Mesenchymal stem cell (in vitro differentiated cells and primary cell): Measurements from ENCODE around the gene SLC1A2.
A peak's percentile ranks its signal among the peaks of the same experiment; 100 is the strongest.

ENCODE experiments used
- DNase-seq: peaks from one replicate; pipeline ENCODE4 v3.0.0-alpha.2; 2013
- H2AFZ ChIP-seq: one replicate; pipeline ENCODE4 v1.6.1; 2013; ENCODE audit warnings: low read depth, mild to moderate bottlenecking, control low read depth, inconsistent platforms, low read length, moderate library complexity
- H2AK5ac ChIP-seq: 2 replicates; pipeline ENCODE4 v1.6.1; 2013; ENCODE audit warnings: low read length, moderate library complexity, mild to moderate bottlenecking, inconsistent platforms; ENCODE audit not compliant: severe bottlenecking
- H2BK120ac ChIP-seq: one replicate; pipeline ENCODE4 v1.6.1; 2013; ENCODE audit warnings: low read depth, mild to moderate bottlenecking, inconsistent platforms, low read length, moderate library complexity
- H2BK12ac ChIP-seq, 2 experiments: one replicate each; pipeline ENCODE4 v1.6.1; 2013; ENCODE audit warnings: inconsistent platforms in 2 of 2, low read length in 2 of 2, mild to moderate bottlenecking in 2 of 2, moderate library complexity in 2 of 2, control low read depth in 1 of 2
- H2BK15ac ChIP-seq: one replicate; pipeline ENCODE4 v1.6.1; 2013; ENCODE audit warnings: mild to moderate bottlenecking, low read depth, inconsistent platforms; ENCODE audit not compliant: poor library complexity, severe bottlenecking
- H2BK5ac ChIP-seq: 2 replicates; pipeline ENCODE4 v1.6.1; 2013; ENCODE audit warnings: low read depth, mild to moderate bottlenecking, low read length, control low read depth, inconsistent platforms; ENCODE audit not compliant: poor library complexity, severe bottlenecking
- H3K14ac ChIP-seq, 2 experiments: one replicate each; pipeline ENCODE4 v1.6.1; 2013; ENCODE audit warnings: inconsistent platforms in 2 of 2, low read length in 2 of 2, control low read depth in 1 of 2, mild to moderate bottlenecking in 1 of 2, moderate library complexity in 1 of 2
- H3K18ac ChIP-seq, 2 experiments: one replicate each; pipeline ENCODE4 v1.6.1; 2013; ENCODE audit warnings: inconsistent platforms in 2 of 2, low read length in 2 of 2, control low read depth in 1 of 2, low read depth in 1 of 2, mild to moderate bottlenecking in 1 of 2
- H3K23ac ChIP-seq, 2 experiments: one replicate each; pipeline ENCODE4 v1.6.1; 2013; ENCODE audit warnings: inconsistent platforms in 2 of 2, low read length in 2 of 2, mild to moderate bottlenecking in 2 of 2, moderate library complexity in 2 of 2, control low read depth in 1 of 2
- H3K27ac ChIP-seq: 2 replicates; pipeline ENCODE4 v1.5.1; 2013; ENCODE audit warnings: mild to moderate bottlenecking, moderate library complexity, low read length, control low read depth, inconsistent platforms; ENCODE audit not compliant: poor library complexity, severe bottlenecking
- H3K27me3 ChIP-seq, 2 experiments: 2 replicates each; pipeline versions ENCODE4 v1.6.1 to v1.7.0; 2013; ENCODE audit warnings: low read length in 2 of 2, mild to moderate bottlenecking in 2 of 2, moderate library complexity in 2 of 2, control low read depth in 1 of 2, inconsistent platforms in 1 of 2; ENCODE audit not compliant: control insufficient read depth in 1 of 2, insufficient read depth in 1 of 2
- H3K36me3 ChIP-seq, 2 experiments: 2 replicates each; pipeline versions ENCODE4 v1.6.1 to v1.7.0; 2013; ENCODE audit warnings: low read length in 2 of 2, control low read depth in 1 of 2, inconsistent platforms in 1 of 2, low read depth in 1 of 2, mild to moderate bottlenecking in 1 of 2; ENCODE audit not compliant: insufficient read depth in 2 of 2, control insufficient read depth in 1 of 2
- H3K4ac ChIP-seq, 2 experiments: one replicate each; pipeline ENCODE4 v1.6.1; 2013; ENCODE audit warnings: inconsistent platforms in 2 of 2, low read length in 2 of 2, mild to moderate bottlenecking in 2 of 2, moderate library complexity in 2 of 2, control low read depth in 1 of 2, low read depth in 1 of 2
- H3K4me1 ChIP-seq: 2 replicates; pipeline ENCODE4 v1.6.1; 2013; ENCODE audit warnings: low read depth, low read length, control low read depth; ENCODE audit not compliant: control insufficient read depth, insufficient read depth
- H3K4me2 ChIP-seq: 2 replicates; pipeline ENCODE4 v1.6.1; 2013; ENCODE audit warnings: low read length, mild to moderate bottlenecking, inconsistent platforms; ENCODE audit not compliant: poor library complexity, severe bottlenecking
- H3K4me3 ChIP-seq, 2 experiments: 2 replicates each; pipeline versions ENCODE4 v1.5.1 to v1.7.0; 2013; ENCODE audit warnings: low read length in 2 of 2, mild to moderate bottlenecking in 2 of 2, control low read depth in 1 of 2, low read depth in 1 of 2; ENCODE audit not compliant: insufficient read depth in 1 of 2
- H3K79me1 ChIP-seq: replicated peaks from 2 replicates; pipeline ENCODE4 v1.6.1; 2013; ENCODE audit warnings: mild to moderate bottlenecking, control low read depth, low read length, inconsistent platforms; ENCODE audit not compliant: poor library complexity, severe bottlenecking
- H3K9ac ChIP-seq: 2 replicates; pipeline ENCODE4 v1.7.0; 2013; ENCODE audit warnings: mild to moderate bottlenecking, low read length, moderate library complexity
- H3K9me3 ChIP-seq: 2 replicates; pipeline ENCODE4 v1.7.0; 2013; ENCODE audit warnings: mild to moderate bottlenecking, low read length; ENCODE audit not compliant: control insufficient read depth
- H4K8ac ChIP-seq: one replicate; pipeline ENCODE4 v1.6.1; 2013; ENCODE audit warnings: inconsistent platforms, mild to moderate bottlenecking, low read length, moderate library complexity
- H4K91ac ChIP-seq: one replicate; pipeline ENCODE4 v1.6.1; 2013; ENCODE audit warnings: mild to moderate bottlenecking, low read length, inconsistent platforms
- WGBS: methylation state at CpG from one replicate; pipeline ENCODE4 v1.1.7; 2013; ENCODE audit warnings: mixed read lengths; 5-methylcytosine and 5-hydroxymethylcytosine counted together

Gene SLC1A2

GRCh38 chr11:35282221-35282882 lies 137.0 kb downstream of the SLC1A2 start:
- Histone ChIP-seq H3K79me1 (no peaks in the 10 kb centered on the region), H3K4me3 (no peak overlapping the region), H3K36me3 (peaks cover 0 to 60% of the 10 kb centered on the region in 2 experiments), H3K14ac (peak overlapping the region in 1 of 2 experiments; percentile 32), H2AK5ac (no peak overlapping the region), H4K8ac (no peak overlapping the region), H4K91ac (no peak overlapping the region), H3K9me3 (no peaks in the 10 kb centered on the region), H2BK120ac (no peak overlapping the region), H2BK15ac (no peak overlapping the region), H3K9ac (peak overlapping the region; percentile 72), H3K18ac (peak overlapping the region in 1 of 2 experiments; percentile 76), H3K23ac (no peak overlapping the region), H2BK12ac (peak overlapping the region in 1 of 2 experiments; percentile 42), H2AFZ (no peak overlapping the region), H3K27me3 (no peaks in the 10 kb centered on the region), H3K4me2 (no peak overlapping the region), H2BK5ac (peak overlapping the region; percentile 5), H3K27ac (peak overlapping the region; percentile 24), H3K4ac (peak overlapping the region in 1 of 2 experiments; percentile 71), H3K4me1 (peaks cover 6% of the 10 kb centered on the region)
- DNase-seq: peak; percentile 94
- WGBS: 50% methylated on average over 1 of the region's 2 CpGs

GRCh38 chr11:35281169-35281688 lies 138.1 kb downstream of the SLC1A2 start:
- Histone ChIP-seq H3K27me3 (no peaks in the 10 kb centered on the region), H3K4me1 (peaks cover 6% of the 10 kb centered on the region), H2AK5ac (no peak overlapping the region), H3K9ac (peak overlapping the region; percentile 72), H3K4ac (no peak overlapping the region), H3K36me3 (peaks cover 0 to 56% of the 10 kb centered on the region in 2 experiments), H2BK12ac (no peak overlapping the region), H3K14ac (no peak overlapping the region), H2BK5ac (no peak overlapping the region), H3K4me3 (no peak overlapping the region), H3K79me1 (no peaks in the 10 kb centered on the region), H3K27ac (no peak overlapping the region), H3K23ac (no peak overlapping the region), H3K4me2 (no peak overlapping the region), H2BK15ac (no peak overlapping the region), H4K91ac (no peak overlapping the region), H3K18ac (no peak overlapping the region), H2AFZ (no peak overlapping the region), H4K8ac (no peak overlapping the region), H3K9me3 (no peaks in the 10 kb centered on the region), H2BK120ac (no peak overlapping the region)
- DNase-seq: no peak
- WGBS: 94% methylated on average over 5 of the region's 5 CpGs

GRCh38 chr11:35280727-35281126 lies 138.6 kb downstream of the SLC1A2 start:
- Histone ChIP-seq H3K27ac (no peak overlapping the region), H2BK12ac (no peak overlapping the region), H3K9me3 (no peaks in the 10 kb centered on the region), H3K18ac (no peak overlapping the region), H4K91ac (no peak overlapping the region), H3K23ac (no peak overlapping the region), H3K4me2 (no peak overlapping the region), H3K4ac (no peak overlapping the region), H3K79me1 (no peaks in the 10 kb centered on the region), H3K27me3 (no peaks in the 10 kb centered on the region), H3K14ac (no peak overlapping the region), H2AFZ (no peak overlapping the region), H3K36me3 (peaks cover 0 to 51% of the 10 kb centered on the region in 2 experiments), H3K4me3 (no peak overlapping the region), H2BK120ac (no peak overlapping the region), H2BK15ac (no peak overlapping the region), H2AK5ac (no peak overlapping the region), H3K9ac (peak overlapping the region; percentile 72), H2BK5ac (no peak overlapping the region), H3K4me1 (peaks cover 6% of the 10 kb centered on the region), H4K8ac (no peak overlapping the region)
- WGBS: no CpG with 5 or more reads among the region's 7 CpGs
- DNase-seq: no peak

GRCh38 chr11:35277827-35278226 lies 141.5 kb downstream of the SLC1A2 start:
- Histone ChIP-seq H3K79me1 (no peaks in the 10 kb centered on the region), H2BK15ac (no peak overlapping the region), H2AK5ac (no peak overlapping the region), H3K14ac (no peak overlapping the region), H3K4me1 (peaks cover 4% of the 10 kb centered on the region), H3K4me2 (no peak overlapping the region), H3K4me3 (no peak overlapping the region), H3K27me3 (no peaks in the 10 kb centered on the region), H2BK5ac (no peak overlapping the region), H3K9ac (no peak overlapping the region), H3K9me3 (no peaks in the 10 kb centered on the region), H2BK12ac (no peak overlapping the region), H2AFZ (no peak overlapping the region), H3K4ac (no peak overlapping the region), H4K91ac (no peak overlapping the region), H2BK120ac (no peak overlapping the region), H3K36me3 (peaks cover 0 to 51% of the 10 kb centered on the region in 2 experiments), H3K27ac (no peak overlapping the region), H4K8ac (no peak overlapping the region), H3K18ac (no peak overlapping the region), H3K23ac (no peak overlapping the region)
- WGBS: 96% methylated on average over 2 of the region's 2 CpGs
- no peak for DNase-seq
